Measurements from ENCODE around the gene JPH2.

DNA sequence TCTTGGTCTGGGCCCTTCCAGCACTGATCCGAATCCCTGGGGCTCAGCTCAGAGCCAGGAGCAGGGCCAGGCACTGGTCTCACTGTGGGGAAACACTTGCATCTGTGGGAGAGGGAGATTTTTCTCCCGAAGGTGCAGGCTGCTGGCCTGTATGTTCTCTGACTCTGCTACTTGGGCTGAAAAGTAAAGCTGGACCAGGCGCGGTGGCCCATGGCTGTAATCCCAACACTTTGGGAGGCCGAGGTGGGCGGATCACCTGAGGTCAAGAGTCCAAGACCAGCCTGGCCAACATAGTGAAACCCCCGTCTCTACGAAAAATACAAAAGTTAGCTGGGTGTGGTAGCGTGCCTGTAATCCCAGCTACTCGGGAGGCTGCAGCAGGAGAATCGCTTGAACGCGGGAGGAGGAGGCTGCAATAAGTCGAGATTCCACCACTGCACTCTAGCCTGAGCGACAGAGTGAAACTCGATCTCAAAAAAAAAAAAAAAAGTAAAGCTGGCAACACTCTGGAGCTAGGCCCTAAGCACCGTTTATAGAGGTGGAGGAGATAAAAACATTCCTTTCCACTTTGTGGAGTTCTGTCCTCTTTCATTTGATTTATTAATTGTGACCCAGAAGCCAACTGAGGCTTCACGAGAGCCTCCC, 41.7 kb downstream of the JPH2 start:
- TF ChIP-seq CTCF (conservative IDR thresholded peaks at IDR 0.05 in 1 of 2, IDR thresholded peaks at IDR 0.05 in 1 of 2; ENCODE audit: extremely low read depth in 1 of 2, insufficient read depth in 1 of 2, low read depth in 1 of 2, low read length in 2 of 2) = no peak
- no peak for TF ChIP-seq EZH2 (IDR thresholded peaks at IDR 0.05; ENCODE audit: borderline replicate concordance, low read length)
